Liver (tissue), 9 donors: ENCODE data around the gene TMEM98. TPM values are rescaled to one million over a fixed set of nuclear protein-coding genes. Genes with fewer than 3 reads are reported as not detected.
A peak's percentile ranks its signal among the peaks of the same experiment; 100 is the strongest.

Experiments used
- DNase-seq: peaks from one replicate; pipeline ENCODE4 v3.0.0-alpha.2; 2017; ENCODE audit warnings: low spot score
- H3K27ac ChIP-seq, 2 donors: one replicate each; pipeline ENCODE4 v1.7.0; 2013; ENCODE audit warnings: inconsistent platforms in 2 of 2, low read length in 2 of 2, control low read depth in 1 of 2, low read depth in 1 of 2, mild to moderate bottlenecking in 1 of 2
- H3K27me3 ChIP-seq, 4 donors: one replicate each; pipeline versions ENCODE4 v1.6.1 to v1.7.0; 2013; ENCODE audit warnings: low read length in 3 of 4, inconsistent platforms in 1 of 4, mild to moderate bottlenecking in 1 of 4, moderate library complexity in 1 of 4; ENCODE audit not compliant: control insufficient read depth in 4 of 4, insufficient read depth in 4 of 4
- H3K36me3 ChIP-seq, 4 donors: one replicate each; pipeline versions ENCODE4 v1.6.1 to v1.7.0; 2013; ENCODE audit warnings: low read length in 3 of 4, mild to moderate bottlenecking in 3 of 4, low read depth in 1 of 4, moderate library complexity in 1 of 4; ENCODE audit not compliant: control insufficient read depth in 4 of 4, insufficient read depth in 3 of 4
- H3K4me1 ChIP-seq, 4 donors: one replicate each; pipeline versions ENCODE4 v1.6.1 to v1.7.0; 2013; ENCODE audit warnings: low read length in 3 of 4, mild to moderate bottlenecking in 3 of 4, moderate library complexity in 1 of 4; ENCODE audit not compliant: control insufficient read depth in 4 of 4, insufficient read depth in 4 of 4
- H3K4me3 ChIP-seq, 3 donors: one replicate each; pipeline versions ENCODE4 v1.6.1 to v1.7.0; 2013; ENCODE audit warnings: low read length in 3 of 3, control low read depth in 1 of 3, low read depth in 1 of 3, mild to moderate bottlenecking in 1 of 3
- H3K9ac ChIP-seq, 2 donors: one replicate each; pipeline ENCODE4 v1.7.0; 2013; ENCODE audit warnings: low read length in 2 of 2, mild to moderate bottlenecking in 2 of 2, moderate library complexity in 2 of 2, control low read depth in 1 of 2, low read depth in 1 of 2
- H3K9me3 ChIP-seq, 4 donors: one replicate each; pipeline versions ENCODE4 v1.6.1 to v1.7.0; 2013; ENCODE audit warnings: low read length in 3 of 4; ENCODE audit not compliant: control insufficient read depth in 4 of 4
- EGR1 ChIP-seq, 2 donors: IDR thresholded peaks; 2 replicates each; pipeline ENCODE4 v1.6.1; 2016 to 2018; ENCODE audit warnings: antibody characterized with exemption in 2 of 2, low read depth in 2 of 2
- FOXA1 ChIP-seq: IDR thresholded peaks from 2 replicates; pipeline ENCODE4 v1.6.1; 2016; ENCODE audit warnings: antibody characterized with exemption
- FOXA2 ChIP-seq: IDR thresholded peaks from 2 replicates; pipeline ENCODE4 v1.6.1; 2016; ENCODE audit warnings: antibody characterized with exemption
- GABPA ChIP-seq, 2 donors: IDR thresholded peaks in 1 of 2; conservative IDR thresholded peaks in 1 of 2; 2 replicates each; pipeline ENCODE4 v1.6.1; 2016; ENCODE audit warnings: antibody characterized with exemption in 2 of 2, mild to moderate bottlenecking in 1 of 2, moderate library complexity in 1 of 2
- HNF4A ChIP-seq, 2 donors: conservative IDR thresholded peaks; 2 replicates each; pipeline ENCODE4 v1.6.1; 2016; ENCODE audit warnings: antibody characterized with exemption in 2 of 2, mild to moderate bottlenecking in 2 of 2
- HNF4G ChIP-seq: IDR thresholded peaks from 2 replicates; pipeline ENCODE4 v1.6.1; 2016; ENCODE audit warnings: antibody characterized with exemption
- JUND ChIP-seq, 2 donors: IDR thresholded peaks; 2 replicates each; pipeline ENCODE4 v1.6.1; 2016; ENCODE audit warnings: antibody characterized with exemption in 2 of 2
- NR2F2 ChIP-seq: IDR thresholded peaks from 2 replicates; pipeline ENCODE4 v1.6.1; 2016; ENCODE audit warnings: antibody characterized with exemption
- RAD21 ChIP-seq, 2 donors: IDR thresholded peaks; 2 replicates each; pipeline ENCODE4 v1.6.1; 2016; ENCODE audit warnings: antibody characterized with exemption in 2 of 2, mild to moderate bottlenecking in 2 of 2
- RXRA ChIP-seq, 2 donors: IDR thresholded peaks; 2 replicates each; pipeline ENCODE4 v1.6.1; 2017 to 2018; ENCODE audit warnings: antibody characterized with exemption in 2 of 2, mild to moderate bottlenecking in 1 of 2
- SP1 ChIP-seq: IDR thresholded peaks from 2 replicates; pipeline ENCODE4 v1.6.1; 2018; ENCODE audit warnings: antibody characterized with exemption, mild to moderate bottlenecking
- TAF1 ChIP-seq: conservative IDR thresholded peaks from 2 replicates; pipeline ENCODE4 v1.6.1; 2016; ENCODE audit warnings: antibody characterized with exemption, mild to moderate bottlenecking
- YY1 ChIP-seq: IDR thresholded peaks from 2 replicates; pipeline ENCODE4 v1.6.1; 2016; ENCODE audit warnings: antibody characterized with exemption, mild to moderate bottlenecking
- WGBS: extraction: QIAGEN DNeasy Blood & Tissue Kit; methylation state at CpG from one replicate; pipeline ENCODE4 v1.1.7; 2013; 5-methylcytosine and 5-hydroxymethylcytosine counted together
- polyA plus RNA-seq, 2 donors: library from polyadenylated mRNA; stranded (reverse) in 1 of 2; unstranded in 1 of 2; fragments of 200-250 nt in 1 of 2; fragments of >200 nt in 1 of 2; fragmentation: Nextera tagmentation in 1 of 2; extraction: Ambion mirVana in 1 of 2; gene quantifications; one replicate each; pipeline versions ENCODE4 v1.2.1 to v1.2.3, GENCODE V29; 2013 to 2015
- total RNA-seq, 2 donors: library from RNA; depleted of rRNA; stranded (reverse); fragments of >200 nt; gene quantifications; one replicate each; pipeline ENCODE4 v1.2.3, GENCODE V29; 2014
- TF ChIP-seq, protein P1 (sequence below): IDR thresholded peaks from 2 replicates; pipeline ENCODE4 v1.6.1; 2016; ENCODE audit warnings: antibody characterized with exemption
- TF ChIP-seq, protein P2 (sequence below): IDR thresholded peaks from 2 replicates; pipeline ENCODE4 v1.6.1; 2016; ENCODE audit warnings: antibody characterized with exemption
- TF ChIP-seq, protein P3 (sequence below): fragments of 150-350 bp; IDR thresholded peaks from 2 replicates; pipeline ENCODE4 v1.5.1; 2017; ENCODE audit warnings: improper control_type of control experiment, low read depth, low read length; ENCODE audit not compliant: missing input control
- TF ChIP-seq, protein P4 (sequence below): IDR thresholded peaks from 2 replicates; pipeline ENCODE4 v1.6.1; 2016; ENCODE audit warnings: antibody characterized with exemption, mild to moderate bottlenecking
- TF ChIP-seq, protein P5 (sequence below): IDR thresholded peaks from 2 replicates; pipeline ENCODE4 v1.6.1; 2016; ENCODE audit warnings: antibody characterized with exemption
- donor health status: healthy.
- donor health status: healthy.
- donor health status: healthy.
- donor health status: healthy.
- donor health status: healthy.

TMEM98 gene
- total and polyA plus RNA-seq, 4 donors = 7.0 to 17.5 (median 10.7) TPM

DNA sequence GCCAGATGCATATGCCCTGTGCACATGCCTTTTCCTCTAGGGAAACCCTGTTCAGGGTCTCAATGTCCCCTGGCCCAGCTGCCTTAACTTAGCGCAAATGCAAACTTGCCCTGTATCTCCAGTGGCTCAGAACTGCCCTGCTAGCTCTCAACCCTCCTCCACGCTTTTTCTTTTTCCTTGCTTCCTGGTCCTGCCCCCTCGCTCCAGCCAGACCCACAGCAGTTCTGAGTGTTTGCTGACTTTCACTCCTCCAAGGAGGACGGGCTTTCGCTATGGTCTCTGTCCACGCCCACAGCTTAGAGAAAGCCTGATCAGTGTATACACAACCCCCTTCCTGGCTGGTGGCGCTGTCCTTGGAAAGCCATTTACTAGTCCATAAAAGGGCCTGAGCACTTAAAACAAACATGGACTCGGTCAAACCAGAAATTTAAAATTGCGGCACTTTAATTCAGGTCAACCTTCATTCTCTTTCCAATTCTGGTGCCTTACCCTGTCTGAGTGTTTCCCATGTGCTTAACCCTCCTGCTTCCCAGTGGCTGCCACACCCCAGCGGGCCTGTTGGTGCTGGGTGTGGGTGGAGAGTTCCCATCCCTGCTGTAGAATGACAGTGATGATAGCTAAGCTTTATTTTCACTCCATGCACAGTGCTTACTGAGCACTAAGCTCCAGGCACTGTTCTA lies 15.6 kb upstream of the TMEM98 start:
- H3K9ac ChIP-seq = no peak overlapping the region
- 60% methylated on average over 10 of the region's 10 CpGs for WGBS

DNA sequence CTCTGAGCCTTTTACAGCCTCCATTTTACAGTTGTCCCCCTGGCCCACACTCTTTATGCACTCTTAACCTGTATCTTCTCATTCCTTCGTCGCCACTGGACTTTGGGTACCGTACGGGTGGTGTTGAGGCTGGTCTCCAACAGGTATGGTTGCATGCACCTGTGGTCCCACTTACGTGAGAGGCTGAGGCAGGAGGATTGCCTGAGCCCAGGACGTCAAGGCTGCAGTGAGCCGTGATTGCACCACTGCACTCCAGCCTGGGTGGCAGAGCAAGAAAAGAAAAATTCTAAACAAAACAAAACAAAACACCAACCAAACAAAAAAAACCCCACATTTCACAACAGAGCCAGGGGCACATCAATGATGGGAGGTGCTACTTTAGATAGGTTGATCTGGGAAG lies 14.4 kb upstream of the TMEM98 start:
- WGBS = 95% methylated on average over 7 of the region's 7 CpGs
- Histone ChIP-seq H3K9ac (no peak overlapping the region), H3K36me3 (no peaks in the 10 kb centered on the region), H3K27me3 (no peaks in the 10 kb centered on the region), H3K9me3 (no peaks in the 10 kb centered on the region), H3K4me3 (no peak overlapping the region), H3K4me1 (peaks cover 0 to 9% (median 4%) of the 10 kb centered on the region in 4 donors), H3K27ac (no peak overlapping the region)
- TF ChIP-seq EGR1 (IDR thresholded peaks at IDR 0.05; ENCODE audit: low read depth in 2 of 2) (no peak), RXRA (IDR thresholded peaks at IDR 0.05) (no peak), HNF4G (no peak), JUND (IDR thresholded peaks at IDR 0.05) (no peak), FOXA1 (no peak), RAD21 (IDR thresholded peaks at IDR 0.05) (no peak), TAF1 (no peak), GABPA (IDR thresholded peaks at IDR 0.05 in 1 of 2, conservative IDR thresholded peaks at IDR 0.05 in 1 of 2) (no peak), YY1 (no peak), HNF4A (conservative IDR thresholded peaks at IDR 0.05) (no peak), NR2F2 (no peak), FOXA2 (no peak)
- TF ChIP-seq, protein P1, sequence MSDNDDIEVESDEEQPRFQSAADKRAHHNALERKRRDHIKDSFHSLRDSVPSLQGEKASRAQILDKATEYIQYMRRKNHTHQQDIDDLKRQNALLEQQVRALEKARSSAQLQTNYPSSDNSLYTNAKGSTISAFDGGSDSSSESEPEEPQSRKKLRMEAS = no peak
- TF ChIP-seq, protein P2, sequence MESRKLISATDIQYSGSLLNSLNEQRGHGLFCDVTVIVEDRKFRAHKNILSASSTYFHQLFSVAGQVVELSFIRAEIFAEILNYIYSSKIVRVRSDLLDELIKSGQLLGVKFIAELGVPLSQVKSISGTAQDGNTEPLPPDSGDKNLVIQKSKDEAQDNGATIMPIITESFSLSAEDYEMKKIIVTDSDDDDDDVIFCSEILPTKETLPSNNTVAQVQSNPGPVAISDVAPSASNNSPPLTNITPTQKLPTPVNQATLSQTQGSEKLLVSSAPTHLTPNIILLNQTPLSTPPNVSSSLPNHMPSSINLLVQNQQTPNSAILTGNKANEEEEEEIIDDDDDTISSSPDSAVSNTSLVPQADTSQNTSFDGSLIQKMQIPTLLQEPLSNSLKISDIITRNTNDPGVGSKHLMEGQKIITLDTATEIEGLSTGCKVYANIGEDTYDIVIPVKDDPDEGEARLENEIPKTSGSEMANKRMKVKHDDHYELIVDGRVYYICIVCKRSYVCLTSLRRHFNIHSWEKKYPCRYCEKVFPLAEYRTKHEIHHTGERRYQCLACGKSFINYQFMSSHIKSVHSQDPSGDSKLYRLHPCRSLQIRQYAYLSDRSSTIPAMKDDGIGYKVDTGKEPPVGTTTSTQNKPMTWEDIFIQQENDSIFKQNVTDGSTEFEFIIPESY = no peak
- TF ChIP-seq, protein P3, sequence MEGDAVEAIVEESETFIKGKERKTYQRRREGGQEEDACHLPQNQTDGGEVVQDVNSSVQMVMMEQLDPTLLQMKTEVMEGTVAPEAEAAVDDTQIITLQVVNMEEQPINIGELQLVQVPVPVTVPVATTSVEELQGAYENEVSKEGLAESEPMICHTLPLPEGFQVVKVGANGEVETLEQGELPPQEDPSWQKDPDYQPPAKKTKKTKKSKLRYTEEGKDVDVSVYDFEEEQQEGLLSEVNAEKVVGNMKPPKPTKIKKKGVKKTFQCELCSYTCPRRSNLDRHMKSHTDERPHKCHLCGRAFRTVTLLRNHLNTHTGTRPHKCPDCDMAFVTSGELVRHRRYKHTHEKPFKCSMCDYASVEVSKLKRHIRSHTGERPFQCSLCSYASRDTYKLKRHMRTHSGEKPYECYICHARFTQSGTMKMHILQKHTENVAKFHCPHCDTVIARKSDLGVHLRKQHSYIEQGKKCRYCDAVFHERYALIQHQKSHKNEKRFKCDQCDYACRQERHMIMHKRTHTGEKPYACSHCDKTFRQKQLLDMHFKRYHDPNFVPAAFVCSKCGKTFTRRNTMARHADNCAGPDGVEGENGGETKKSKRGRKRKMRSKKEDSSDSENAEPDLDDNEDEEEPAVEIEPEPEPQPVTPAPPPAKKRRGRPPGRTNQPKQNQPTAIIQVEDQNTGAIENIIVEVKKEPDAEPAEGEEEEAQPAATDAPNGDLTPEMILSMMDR = no peak
- TF ChIP-seq, protein P4, sequence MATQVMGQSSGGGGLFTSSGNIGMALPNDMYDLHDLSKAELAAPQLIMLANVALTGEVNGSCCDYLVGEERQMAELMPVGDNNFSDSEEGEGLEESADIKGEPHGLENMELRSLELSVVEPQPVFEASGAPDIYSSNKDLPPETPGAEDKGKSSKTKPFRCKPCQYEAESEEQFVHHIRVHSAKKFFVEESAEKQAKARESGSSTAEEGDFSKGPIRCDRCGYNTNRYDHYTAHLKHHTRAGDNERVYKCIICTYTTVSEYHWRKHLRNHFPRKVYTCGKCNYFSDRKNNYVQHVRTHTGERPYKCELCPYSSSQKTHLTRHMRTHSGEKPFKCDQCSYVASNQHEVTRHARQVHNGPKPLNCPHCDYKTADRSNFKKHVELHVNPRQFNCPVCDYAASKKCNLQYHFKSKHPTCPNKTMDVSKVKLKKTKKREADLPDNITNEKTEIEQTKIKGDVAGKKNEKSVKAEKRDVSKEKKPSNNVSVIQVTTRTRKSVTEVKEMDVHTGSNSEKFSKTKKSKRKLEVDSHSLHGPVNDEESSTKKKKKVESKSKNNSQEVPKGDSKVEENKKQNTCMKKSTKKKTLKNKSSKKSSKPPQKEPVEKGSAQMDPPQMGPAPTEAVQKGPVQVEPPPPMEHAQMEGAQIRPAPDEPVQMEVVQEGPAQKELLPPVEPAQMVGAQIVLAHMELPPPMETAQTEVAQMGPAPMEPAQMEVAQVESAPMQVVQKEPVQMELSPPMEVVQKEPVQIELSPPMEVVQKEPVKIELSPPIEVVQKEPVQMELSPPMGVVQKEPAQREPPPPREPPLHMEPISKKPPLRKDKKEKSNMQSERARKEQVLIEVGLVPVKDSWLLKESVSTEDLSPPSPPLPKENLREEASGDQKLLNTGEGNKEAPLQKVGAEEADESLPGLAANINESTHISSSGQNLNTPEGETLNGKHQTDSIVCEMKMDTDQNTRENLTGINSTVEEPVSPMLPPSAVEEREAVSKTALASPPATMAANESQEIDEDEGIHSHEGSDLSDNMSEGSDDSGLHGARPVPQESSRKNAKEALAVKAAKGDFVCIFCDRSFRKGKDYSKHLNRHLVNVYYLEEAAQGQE = no peak
- TF ChIP-seq, protein P5, sequence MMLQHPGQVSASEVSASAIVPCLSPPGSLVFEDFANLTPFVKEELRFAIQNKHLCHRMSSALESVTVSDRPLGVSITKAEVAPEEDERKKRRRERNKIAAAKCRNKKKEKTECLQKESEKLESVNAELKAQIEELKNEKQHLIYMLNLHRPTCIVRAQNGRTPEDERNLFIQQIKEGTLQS = no peak
- no peak for DNase-seq

More for the DNA sequence above, 15.6 kb upstream of the TMEM98 start:
- H3K9me3 ChIP-seq = no peaks in the 10 kb centered on the region
- TF ChIP-seq, protein P3 = no peak
- peak in 1 of 2 donors; percentile 37 for TF ChIP-seq HNF4A (conservative IDR thresholded peaks at IDR 0.05)
- peak; percentile 49 for TF ChIP-seq SP1
- H3K4me1 ChIP-seq = peaks cover 0 to 9% (median 4%) of the 10 kb centered on the region in 4 donors
- no peaks in the 10 kb centered on the region for H3K36me3 ChIP-seq
- no peak for DNase-seq
- peak overlapping the region in 1 of 2 donors; percentile 28 for H3K27ac ChIP-seq
- H3K27me3 ChIP-seq = no peaks in the 10 kb centered on the region
- H3K4me3 ChIP-seq = no peak overlapping the region
